CD4-positive, alpha-beta T cell treated with Interleukin-17A for 1 hour (primary cell): ENCODE data around the gene FAM78B.

Experiments used
- DNase-seq: peaks from one replicate; pipeline ENCODE4 v3.0.0-alpha.2; 2020

The FAM78B gene

DNA sequence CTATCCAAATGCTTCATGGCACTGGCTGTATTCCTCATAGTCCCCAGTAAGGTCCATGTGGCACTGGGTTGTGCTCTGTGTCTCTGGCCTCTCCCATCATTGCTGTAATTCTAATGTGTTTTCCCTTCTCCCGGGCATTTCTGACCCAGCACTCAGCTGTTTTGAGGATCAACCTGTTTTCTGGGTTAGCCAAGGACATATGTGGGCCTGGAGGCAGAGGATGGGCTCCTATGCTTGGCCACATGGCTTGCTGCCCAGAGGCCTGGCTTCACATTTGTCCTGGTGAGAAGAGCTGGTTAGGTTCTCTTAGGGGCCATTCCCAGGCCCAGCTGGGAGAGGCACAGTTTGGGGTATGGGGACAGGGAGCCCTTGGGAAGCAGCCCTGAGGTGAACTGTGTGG is 103.1 kb downstream of the FAM78B start:
- no peak for DNase-seq

DNA sequence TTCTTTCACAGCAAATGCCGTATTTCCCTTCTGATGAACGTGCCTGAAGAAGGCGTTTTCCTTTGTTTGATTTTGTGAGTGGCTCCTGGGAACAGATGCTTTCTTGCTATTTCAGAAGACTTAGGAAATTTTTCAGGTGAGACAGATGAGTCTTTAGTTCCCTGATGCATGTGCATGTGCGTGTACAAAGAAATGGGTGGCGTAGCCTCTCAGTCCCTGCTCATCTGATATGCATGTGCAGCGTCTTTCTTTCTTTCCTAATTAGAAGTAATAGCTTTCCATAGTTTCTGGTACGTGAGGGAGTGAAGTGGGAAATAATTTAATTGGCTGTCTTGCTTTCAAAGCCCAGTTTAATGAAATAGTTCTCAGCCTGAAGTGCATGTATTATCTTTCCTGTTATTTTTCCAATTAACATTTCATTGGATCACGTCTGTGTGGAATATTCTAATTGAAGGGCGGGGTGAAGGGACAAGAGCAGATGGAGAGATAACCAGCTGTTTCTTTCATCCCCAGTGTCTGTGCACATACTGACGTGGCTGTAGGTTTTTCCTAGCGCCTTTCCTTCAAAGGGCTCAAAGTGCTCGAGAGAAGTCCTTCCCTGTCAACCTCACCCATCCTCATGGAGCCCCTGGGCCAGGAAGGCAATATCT is 104.3 kb downstream of the FAM78B start:
- no peak for DNase-seq

DNA sequence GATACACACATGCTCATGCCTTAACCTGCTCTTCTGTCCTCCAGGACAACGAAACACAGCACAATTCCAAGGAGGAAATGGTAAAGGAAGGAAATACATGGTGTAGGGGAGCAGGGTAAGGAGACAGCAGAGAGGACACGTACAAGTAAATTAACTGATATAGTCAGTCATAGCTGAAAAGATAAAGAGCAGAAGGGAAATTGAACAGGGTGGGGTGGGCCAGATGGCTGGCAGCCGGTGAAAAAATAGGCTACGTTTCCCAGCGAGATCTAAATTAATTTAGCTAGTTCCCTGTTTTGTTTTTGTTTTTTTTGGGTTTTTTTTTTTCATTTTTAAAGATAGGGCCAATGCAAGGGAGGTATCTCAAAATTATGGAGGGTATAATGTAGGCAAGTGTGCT is 109.2 kb downstream of the FAM78B start:
- DNase-seq: no peak

DNA sequence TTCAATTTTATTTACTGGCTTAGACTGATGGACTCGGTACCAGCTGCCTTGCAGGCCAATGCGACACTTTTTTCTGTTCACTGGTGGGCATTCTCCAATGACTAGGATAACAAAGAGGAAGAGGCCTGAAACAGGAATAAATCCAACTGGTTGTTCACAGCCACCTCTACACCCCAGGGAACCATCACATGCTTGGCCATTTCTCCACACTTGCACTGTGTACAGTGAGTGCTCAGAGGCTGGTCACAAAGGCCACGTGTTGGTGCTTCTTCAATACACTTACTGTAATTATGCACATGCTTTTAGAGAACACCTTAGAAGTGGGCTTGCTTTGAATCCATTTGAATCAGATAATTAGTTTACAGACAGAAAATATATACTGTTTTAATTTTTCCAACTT is 113.4 kb downstream of the FAM78B start:
- DNase-seq: no peak

DNA sequence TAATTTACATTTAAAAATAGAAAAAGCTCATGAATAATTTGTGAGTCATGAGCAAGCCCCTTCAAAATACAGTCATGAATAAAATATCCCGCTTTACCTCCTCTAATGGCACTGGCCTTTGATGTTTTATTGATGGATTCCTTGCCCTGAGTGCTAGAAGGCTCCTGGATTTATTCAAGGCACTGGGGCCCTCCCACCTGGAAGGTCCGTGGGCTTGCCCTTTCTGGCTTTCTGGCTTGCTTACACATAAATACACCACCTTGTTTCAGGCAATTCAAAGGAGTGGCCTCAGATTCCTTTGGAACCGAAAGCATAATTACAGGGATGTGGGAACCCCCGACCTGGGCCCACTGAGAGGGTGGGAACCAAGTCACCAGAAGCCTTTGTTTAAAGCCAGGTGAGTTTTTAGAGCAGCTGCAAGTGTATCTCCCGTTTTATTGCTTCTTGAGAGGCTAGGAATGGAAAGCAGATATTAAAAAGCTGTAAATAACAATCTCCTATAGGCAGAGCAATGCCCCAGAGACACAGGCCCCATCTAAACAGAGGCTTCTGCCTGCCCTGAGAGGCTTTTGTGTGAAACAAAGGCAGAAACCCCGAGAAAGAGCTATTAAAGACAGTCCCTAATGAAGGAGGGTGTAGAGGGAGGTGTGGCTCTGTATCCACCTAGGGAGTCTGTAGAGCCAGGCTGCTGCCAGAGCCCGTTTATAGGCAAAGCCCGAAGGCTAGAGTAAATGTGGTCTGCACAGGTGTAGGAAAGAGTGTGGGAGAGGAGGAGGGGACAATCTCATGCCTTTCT is 126.4 kb downstream of the FAM78B start:
- DNase-seq: no peak

DNA sequence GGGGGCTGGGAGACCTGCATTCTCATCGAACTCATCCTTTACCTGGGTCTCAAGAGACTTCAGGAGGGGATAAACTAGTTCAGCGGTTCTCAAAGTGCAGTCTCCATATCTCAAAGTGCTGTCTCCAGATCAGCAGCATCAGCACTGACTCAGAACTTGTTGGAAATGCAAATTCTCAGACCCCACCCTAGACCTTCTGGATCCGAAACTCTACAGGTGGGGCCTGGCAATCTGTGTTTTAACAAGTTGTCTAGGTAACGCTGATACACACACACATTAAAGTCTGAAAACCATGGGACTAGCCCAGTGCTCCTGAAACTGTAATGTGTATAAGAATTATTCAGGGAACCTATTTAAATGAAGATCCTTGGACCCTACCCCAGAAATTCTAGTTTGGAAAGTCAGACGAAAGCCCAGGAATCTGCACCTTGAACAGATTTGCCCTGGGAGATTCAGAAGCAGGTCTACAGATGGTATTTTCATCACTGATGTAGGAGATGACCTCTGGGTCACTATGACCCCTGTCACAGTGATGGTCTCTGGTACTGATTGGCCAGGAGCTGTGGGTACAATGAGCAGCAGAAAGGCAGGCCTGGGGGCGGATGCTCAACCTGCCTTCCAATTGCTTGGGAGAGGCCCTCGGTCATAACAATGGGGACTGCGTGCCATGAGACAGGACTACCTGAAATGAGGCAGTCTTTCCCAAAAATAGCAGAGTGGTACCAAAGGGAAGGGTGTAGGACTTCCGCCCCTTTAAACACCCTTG is 127.2 kb downstream of the FAM78B start:
- DNase-seq: no peak

DNA sequence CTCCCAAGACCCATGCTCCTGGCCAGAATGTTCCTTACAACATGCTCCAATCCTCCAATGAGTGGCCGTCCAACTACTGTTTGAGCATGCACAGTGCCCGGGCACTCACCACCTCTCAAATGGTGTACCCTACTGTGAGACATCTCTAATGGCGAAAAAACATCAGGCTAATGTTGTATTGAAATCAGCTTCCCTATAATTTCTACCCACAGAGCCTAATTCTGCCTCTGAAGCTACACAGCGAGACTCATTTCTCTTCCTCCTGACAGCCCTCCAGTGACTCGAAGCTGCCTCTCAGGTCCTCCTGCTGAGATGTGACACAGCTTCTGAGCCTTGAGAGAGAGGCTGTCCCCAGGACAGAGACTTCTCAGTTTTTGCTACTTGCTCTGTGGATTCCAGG is 130.7 kb downstream of the FAM78B start:
- DNase-seq: no peak

DNA sequence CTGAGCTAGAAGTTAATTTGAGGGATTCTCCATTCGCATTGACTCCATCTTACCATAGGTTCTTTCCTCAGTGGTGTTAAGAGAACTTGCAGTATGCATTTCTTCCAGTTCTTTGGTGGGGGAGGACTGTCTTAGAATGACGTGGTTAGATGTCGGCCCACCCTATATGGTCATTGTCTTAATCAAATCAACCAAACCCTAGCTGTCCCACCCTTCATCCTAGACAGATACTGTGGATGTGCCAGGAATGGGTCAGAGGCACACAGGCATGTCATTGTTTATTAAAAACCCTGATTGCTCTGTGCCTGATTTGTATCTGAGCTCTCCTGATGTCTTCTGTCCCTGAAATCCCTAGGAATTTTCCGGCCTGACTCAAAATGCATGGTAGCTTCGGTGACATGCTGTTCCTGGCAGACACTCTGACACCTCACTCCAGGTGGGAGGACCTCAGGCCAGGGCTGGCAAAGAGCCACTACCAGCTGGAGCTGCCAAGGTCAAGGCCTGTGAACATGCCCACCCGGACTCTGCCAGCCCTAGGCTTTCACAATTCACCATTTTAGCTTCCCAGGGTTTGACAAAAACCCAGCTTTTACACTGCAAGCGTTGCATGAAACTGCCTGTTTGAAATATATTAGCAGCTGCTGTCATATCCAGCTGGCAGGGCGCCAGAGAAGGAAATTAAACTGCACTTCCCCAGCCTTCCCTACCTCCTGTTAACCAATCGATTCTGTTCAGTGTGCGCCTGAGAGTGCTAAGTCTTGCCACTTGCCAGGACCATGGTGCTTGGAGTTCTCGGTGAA is 134.0 kb downstream of the FAM78B start:
- no peak for DNase-seq

DNA sequence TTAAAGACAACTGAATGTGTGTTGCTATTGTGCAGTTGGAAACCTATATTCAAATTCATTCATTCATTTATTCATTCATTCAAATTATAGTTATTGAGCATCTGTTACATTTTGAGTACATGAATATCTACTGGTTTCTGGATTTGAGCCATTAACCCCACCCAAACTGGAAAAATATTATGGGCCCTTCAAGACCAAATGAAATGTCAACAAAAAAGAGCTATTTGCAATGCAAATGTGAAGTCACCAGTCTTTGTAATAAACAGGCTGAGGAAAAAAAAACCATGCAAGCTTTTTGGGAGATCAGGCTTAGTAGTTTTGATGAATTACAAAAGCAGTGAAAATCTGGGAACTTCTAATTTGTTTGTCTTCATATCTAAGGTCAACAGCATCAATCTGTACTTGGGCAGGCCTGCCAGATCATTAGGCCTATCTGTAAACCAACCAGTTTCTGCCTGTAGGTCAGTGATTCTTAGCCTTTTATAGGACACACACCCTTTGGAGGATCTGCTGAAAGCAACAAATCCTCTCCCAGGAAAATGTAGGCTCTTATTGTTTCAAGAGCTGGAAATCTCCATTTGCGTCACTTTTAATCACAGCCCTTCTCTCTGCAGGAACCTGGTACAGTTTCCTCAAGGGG is 134.7 kb downstream of the FAM78B start:
- no peak for DNase-seq

DNA sequence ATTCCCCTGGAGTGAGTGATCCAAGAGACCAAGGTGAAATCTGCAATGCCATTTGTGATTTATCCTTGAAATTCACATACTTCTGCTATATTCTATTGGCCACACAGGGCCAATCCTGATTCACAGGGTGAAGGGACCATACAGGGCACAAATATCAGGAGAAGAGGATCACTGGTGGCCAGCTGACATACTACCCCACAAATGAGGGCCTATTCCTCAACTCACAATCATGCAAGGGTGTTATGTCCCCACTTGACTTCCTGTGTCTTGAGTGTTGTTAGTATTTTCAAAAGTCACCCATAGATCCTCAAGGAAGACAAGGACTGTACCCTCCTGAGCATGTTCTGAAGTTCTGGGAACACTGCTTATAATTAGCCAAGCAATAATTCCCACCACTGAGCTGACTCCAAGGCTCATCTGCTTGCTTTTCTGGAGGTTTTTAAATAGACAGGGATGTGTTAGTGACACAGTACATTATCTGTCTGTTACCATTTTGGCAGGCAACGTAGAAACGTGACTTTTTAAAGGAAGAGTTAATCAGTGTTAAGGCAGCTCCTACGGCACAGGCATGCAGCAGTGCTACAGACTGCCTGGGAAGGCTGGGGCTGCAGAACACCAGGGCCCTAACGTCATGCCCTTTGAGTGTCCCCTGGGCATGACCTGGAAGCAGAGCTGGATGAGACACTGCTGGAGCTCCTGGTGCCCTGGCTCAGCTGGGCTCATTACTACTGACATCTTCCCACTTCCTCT is 137.4 kb downstream of the FAM78B start:
- no peak for DNase-seq

DNA sequence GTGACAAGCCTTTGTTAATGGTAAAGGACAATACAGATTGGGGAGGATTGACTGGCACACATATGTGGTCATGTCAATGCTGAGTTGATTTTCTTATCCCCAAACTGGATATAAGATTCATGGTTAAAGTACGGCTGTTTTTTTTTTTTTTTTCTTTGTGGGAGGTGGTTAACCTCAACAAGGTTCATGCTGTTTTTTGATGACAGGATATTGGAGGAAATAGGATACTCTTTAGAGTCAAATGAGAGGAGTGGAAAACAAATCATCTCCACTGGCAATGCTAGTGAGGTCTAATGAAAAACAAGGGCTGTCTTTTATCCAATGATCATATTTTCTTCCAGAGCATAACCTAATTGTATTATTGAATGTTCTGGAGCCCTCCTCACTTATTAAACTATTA is 140.2 kb downstream of the FAM78B start:
- no peak for DNase-seq

DNA sequence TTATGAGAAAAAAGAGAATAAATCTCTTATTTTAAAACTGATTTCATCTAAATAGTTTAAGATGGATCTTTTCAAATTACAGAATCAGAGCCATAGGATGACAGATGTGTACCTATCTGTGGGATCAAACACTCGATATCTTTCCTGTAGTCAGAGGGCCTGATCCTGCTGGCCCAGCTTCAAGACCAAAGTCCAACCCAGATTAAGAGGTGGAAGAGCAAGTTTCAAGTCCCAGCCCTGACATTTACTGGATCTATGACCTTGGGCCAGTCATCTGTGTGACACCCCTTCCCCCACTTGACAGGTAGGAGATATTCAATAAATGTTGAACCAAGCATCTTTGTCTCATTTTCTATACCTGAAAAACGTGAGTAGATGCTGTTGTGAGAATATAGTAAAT is 140.7 kb downstream of the FAM78B start:
- no peak for DNase-seq

DNA sequence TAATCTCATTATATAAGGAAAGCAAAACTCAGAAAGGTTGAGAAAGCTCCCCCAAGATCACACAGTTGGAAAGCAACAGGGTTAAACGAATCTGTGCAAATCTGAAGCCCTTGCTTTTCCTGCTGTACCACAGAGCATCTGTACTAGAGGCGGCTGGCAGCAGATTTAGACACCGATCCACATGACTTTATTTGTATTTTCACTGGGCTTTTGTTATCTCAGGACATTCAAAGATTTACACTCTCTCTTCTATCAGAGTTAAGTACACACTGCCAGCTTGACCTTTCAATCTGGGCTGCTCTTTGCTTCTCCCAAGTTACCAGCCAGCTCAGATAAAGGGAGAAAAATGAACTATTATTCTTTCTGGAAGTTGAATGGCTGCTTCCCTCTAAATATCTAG is 146.6 kb downstream of the FAM78B start:
- DNase-seq: no peak
